OCI-LY7 (cell line): ENCODE measurements around the gene RIMBP2. TPM values are rescaled to one million over a fixed set of nuclear protein-coding genes. Genes with fewer than 3 reads are reported as not detected.

ENCODE experiments used
- BruUV-seq: library from RNA; stranded (reverse); fragments of 400-500 nt; replicated peaks from 2 replicates; lab custom pipeline; 2021; lab: Mats Ljungman, UMichigan
- CTCF ChIA-PET: fragments of 300-600 bp; sonication (Branson Sonifier 250); formaldehyde crosslinking; loops from one replicate; lab custom pipeline; 2022; ENCODE audit warnings: antibody characterized with exemption; ENCODE audit not compliant: unreplicated experiment; lab: Charles Lee
- POLR2A ChIA-PET: fragments of 300-600 bp; sonication (Branson Sonifier 250); formaldehyde crosslinking; loops from one replicate; lab custom pipeline; 2022; ENCODE audit warnings: antibody characterized with exemption; lab: Charles Lee
- DNase-seq: peaks from one replicate; pipeline ENCODE4 v3.0.0-alpha.2; 2015; ENCODE audit warnings: low spot score
- H2AFZ ChIP-seq: fragments of 200-600 bp; sonication (generic), shearing (Covaris generic); 2 replicates; pipeline ENCODE4 v1.6.1; 2014; ENCODE audit warnings: mild to moderate bottlenecking, antibody characterized with exemption, low read length, moderate library complexity
- H3K27ac ChIP-seq: fragments of 200-600 bp; sonication (generic); 2 replicates; pipeline ENCODE4 v1.5.1; 2014; ENCODE audit warnings: mixed run types, low read depth, mild to moderate bottlenecking, moderate library complexity, low read length, inconsistent platforms; ENCODE audit not compliant: poor library complexity, severe bottlenecking
- H3K36me3 ChIP-seq: fragments of 200-600 bp; sonication (generic); 2 replicates; pipeline ENCODE4 v1.6.1; 2014; ENCODE audit warnings: mild to moderate bottlenecking, antibody characterized with exemption, low read length, moderate library complexity, mixed read lengths; ENCODE audit not compliant: insufficient read depth
- H3K4me1 ChIP-seq: fragments of 200-600 bp; sonication (generic); 2 replicates; pipeline ENCODE4 v1.5.1; 2014; ENCODE audit warnings: mild to moderate bottlenecking, low read length; ENCODE audit not compliant: insufficient read depth, poor library complexity, severe bottlenecking
- H3K4me2 ChIP-seq: fragments of 200-600 bp; sonication (generic); 2 replicates; pipeline ENCODE4 v1.6.1; 2014; ENCODE audit warnings: mild to moderate bottlenecking, low read length
- H3K4me3 ChIP-seq: fragments of 200-600 bp; sonication (generic); 2 replicates; pipeline ENCODE4 v1.5.1; 2014; ENCODE audit warnings: mild to moderate bottlenecking, low read depth, low read length; ENCODE audit not compliant: poor library complexity, severe bottlenecking
- H3K79me2 ChIP-seq: fragments of 200-600 bp; sonication (generic); 2 replicates; pipeline ENCODE4 v1.6.1; 2016; ENCODE audit warnings: low read depth, mild to moderate bottlenecking, low read length, moderate library complexity, mixed read lengths; ENCODE audit not compliant: insufficient read depth
- H3K9me2 ChIP-seq: fragments of 200-600 bp; sonication (generic); 2 replicates; pipeline ENCODE4 v1.6.1; 2016; ENCODE audit warnings: mild to moderate bottlenecking, low read length, mixed read lengths; ENCODE audit not compliant: insufficient read depth
- H3K9me3 ChIP-seq: fragments of 200-600 bp; sonication (generic); 2 replicates; pipeline ENCODE4 v1.6.1; 2014; ENCODE audit warnings: mild to moderate bottlenecking, mixed run types, low read length, mixed read lengths
- H4K20me1 ChIP-seq: fragments of 200-600 bp; sonication (generic); 2 replicates; pipeline ENCODE4 v1.6.1; 2014; ENCODE audit warnings: mild to moderate bottlenecking, antibody characterized with exemption, low read length, moderate library complexity, mixed read lengths; ENCODE audit not compliant: insufficient read depth
- EZH2phosphoT487 ChIP-seq: fragments of 200-600 bp; sonication (generic); IDR thresholded peaks from 2 replicates; pipeline ENCODE4 v1.6.1; 2018; ENCODE audit warnings: low read depth, borderline replicate concordance, mild to moderate bottlenecking, mixed run types, antibody characterized with exemption, low read length, moderate library complexity, mixed read lengths
- intact Hi-C: fragments of 100-400 bp; cut with micrococcal nuclease; formaldehyde crosslinking; loops from one replicate; pipeline ENCODE4 v1.10.0; 2022; ENCODE audit not compliant: unreplicated experiment
- total RNA-seq, 2 experiments: library from RNA; depleted of rRNA in 1 of 2; stranded (reverse); fragments of >200 nt in 1 of 2; shearing (Covaris generic) in 1 of 2; gene quantifications; 2 replicates each; pipeline ENCODE4 v1.2.3, GENCODE V29; 2014 to 2022
- TF ChIP-seq, protein P1 (sequence below): fragments of 200-600 bp; sonication (generic); conservative IDR thresholded peaks from 2 replicates; pipeline ENCODE4 v1.5.1; 2014; ENCODE audit warnings: mild to moderate bottlenecking, antibody characterized with exemption, low read length, moderate library complexity, mixed read lengths

The RIMBP2 gene
- total RNA-seq, 2 experiments from 2014 or later, result not detected

DNA sequence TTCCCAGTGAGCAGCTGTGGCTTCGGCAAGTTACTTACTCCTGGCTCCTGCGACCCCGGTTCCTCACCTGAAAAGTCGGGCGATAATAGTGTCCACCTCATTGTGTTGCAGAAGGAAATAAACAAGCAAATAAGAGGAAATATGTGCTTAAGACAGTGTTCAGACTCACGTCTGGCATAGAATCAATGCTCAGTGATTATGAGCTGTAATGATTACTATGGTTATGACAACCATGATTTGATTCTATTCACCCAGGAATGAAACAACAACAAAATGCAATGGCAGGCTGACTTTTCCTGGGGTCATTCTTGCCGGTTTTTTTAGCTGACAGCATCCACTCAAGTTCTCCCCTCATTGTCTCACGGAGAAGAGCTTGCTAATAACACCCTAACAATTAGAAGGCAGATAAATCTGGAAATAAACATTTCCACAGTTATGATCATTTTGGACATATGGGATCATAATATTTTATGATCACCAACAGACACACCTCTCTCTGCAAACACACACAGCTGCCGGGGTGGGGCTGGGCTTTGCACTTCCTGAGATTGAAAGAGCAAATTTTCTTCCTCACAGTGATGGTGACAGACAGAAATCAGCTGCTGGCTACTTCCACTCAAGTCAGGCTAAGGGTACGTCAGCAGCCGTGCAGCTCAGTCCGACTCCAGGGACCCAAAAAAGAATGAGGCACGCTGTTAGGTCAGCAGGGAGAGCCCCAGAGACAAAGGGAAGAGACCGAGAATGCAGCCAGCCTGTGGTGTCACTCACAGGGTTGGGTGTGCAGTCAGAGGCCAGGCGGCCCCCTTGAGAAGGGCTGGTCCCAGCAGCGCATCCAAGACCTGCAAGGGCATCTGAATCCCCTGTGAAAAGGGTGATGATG lies 158.0 kb downstream of the RIMBP2 start:
- Histone ChIP-seq H3K4me1 (no peaks in the 10 kb centered on the region), H3K9me3 (no peaks in the 10 kb centered on the region), H2AFZ (no peak overlapping the region), H3K4me2 (no peak overlapping the region), H3K79me2 (no peaks in the 10 kb centered on the region), H3K27ac (no peak overlapping the region), H3K9me2 (no peaks in the 10 kb centered on the region), H3K36me3 (no peaks in the 10 kb centered on the region), H3K4me3 (no peak overlapping the region), H4K20me1 (no peaks in the 10 kb centered on the region)
- CTCF ChIA-PET, result no interaction called here
- intact Hi-C loops, result no loop called here
- BruUV-seq, result no TSS peak
- POLR2A ChIA-PET, result interaction anchor here (1.1 kb wide), 1 partner anchor 55 kb away, joined by 3 read pairs; no protein-coding TSS in a partner anchor
- TF ChIP-seq, protein P1, sequence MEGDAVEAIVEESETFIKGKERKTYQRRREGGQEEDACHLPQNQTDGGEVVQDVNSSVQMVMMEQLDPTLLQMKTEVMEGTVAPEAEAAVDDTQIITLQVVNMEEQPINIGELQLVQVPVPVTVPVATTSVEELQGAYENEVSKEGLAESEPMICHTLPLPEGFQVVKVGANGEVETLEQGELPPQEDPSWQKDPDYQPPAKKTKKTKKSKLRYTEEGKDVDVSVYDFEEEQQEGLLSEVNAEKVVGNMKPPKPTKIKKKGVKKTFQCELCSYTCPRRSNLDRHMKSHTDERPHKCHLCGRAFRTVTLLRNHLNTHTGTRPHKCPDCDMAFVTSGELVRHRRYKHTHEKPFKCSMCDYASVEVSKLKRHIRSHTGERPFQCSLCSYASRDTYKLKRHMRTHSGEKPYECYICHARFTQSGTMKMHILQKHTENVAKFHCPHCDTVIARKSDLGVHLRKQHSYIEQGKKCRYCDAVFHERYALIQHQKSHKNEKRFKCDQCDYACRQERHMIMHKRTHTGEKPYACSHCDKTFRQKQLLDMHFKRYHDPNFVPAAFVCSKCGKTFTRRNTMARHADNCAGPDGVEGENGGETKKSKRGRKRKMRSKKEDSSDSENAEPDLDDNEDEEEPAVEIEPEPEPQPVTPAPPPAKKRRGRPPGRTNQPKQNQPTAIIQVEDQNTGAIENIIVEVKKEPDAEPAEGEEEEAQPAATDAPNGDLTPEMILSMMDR, result no peak
- TF ChIP-seq EZH2phosphoT487, result no peak
- no peak for DNase-seq

DNA sequence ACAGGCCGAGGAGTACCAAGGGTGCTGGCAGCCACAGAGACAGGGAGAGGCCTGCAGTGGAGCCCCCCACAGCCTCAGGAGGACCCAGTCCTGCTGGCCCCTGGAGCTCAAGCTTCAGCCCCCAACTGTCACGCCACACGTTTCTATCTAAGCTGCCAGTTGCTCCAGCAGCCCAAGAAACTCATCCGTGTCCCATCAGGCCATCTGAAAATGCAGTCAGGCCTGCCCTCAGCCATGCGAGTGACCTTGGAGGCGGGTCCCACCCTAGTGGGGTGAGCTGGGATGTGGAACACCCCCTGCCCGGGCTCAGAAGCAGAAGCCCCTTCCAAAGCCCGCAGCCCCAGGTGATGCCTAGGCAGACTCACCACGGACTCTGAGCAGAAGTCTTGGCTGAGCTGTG lies 158.9 kb downstream of the RIMBP2 start:
- CTCF ChIA-PET, result interaction anchor here (0.6 kb wide), 1 partner anchor 33 kb away, joined by 3 read pairs; no protein-coding TSS in a partner anchor
- no peak overlapping the region for H3K4me3 ChIP-seq
- H3K9me2 ChIP-seq, result no peaks in the 10 kb centered on the region
- TF ChIP-seq, protein P1, result no peak
- no peak for TF ChIP-seq EZH2phosphoT487
- no TSS peak for BruUV-seq
- no peaks in the 10 kb centered on the region for H3K9me3 ChIP-seq
- H3K36me3 ChIP-seq, result no peaks in the 10 kb centered on the region
- intact Hi-C loops, result no loop called here
- no peaks in the 10 kb centered on the region for H4K20me1 ChIP-seq
- no peak overlapping the region for H2AFZ ChIP-seq
- H3K27ac ChIP-seq, result no peak overlapping the region
- H3K4me1 ChIP-seq, result no peaks in the 10 kb centered on the region
- POLR2A ChIA-PET, result interaction anchor here (1.1 kb wide), 1 partner anchor 56 kb away, joined by 3 read pairs; no protein-coding TSS in a partner anchor
- H3K4me2 ChIP-seq, result no peak overlapping the region
- H3K79me2 ChIP-seq, result no peaks in the 10 kb centered on the region
- DNase-seq, result no peak
